ENCODE measurements around the gene APOL5. TPM values are rescaled to one million over a fixed set of nuclear protein-coding genes. Genes with fewer than 3 reads are reported as not detected.
"Not testable (repeated sequence)": the region's sequence is repeated elsewhere in the genome, so short reads cannot be mapped to it uniquely, and the experiment has no call there.

APOL5 gene
- polyA plus RNA-seq (2011; rRNA removed) (0.07 and 0.14 TPM in 2 replicates), polyA minus RNA-seq (2011; rRNA and poly(A)+ RNA removed) (0.60 TPM in 1 of 2 replicates, not detected in the other)

GRCh38 chr22:35717572-35717971 lies at the start of gene APOL5:
APOL5 (plus strand) TSS chr22:35717872; CDS start chr22:35717872, 0 bp downstream.
- TF ChIP-seq CTCF (IDR thresholded peaks at IDR 0.05; ENCODE audit: low read depth, low read length), result no peak
- H3K27me3 ChIP-seq (ENCODE audit: control insufficient read depth, insufficient read depth, low read length), result no peaks in the 10 kb centered on the region
- POLR2A ChIA-PET, result no interaction called here
- DNase-seq (ENCODE audit: low read depth, low spot score), result no peak
- CTCF ChIA-PET, result no interaction called here
- H3K9me3 ChIP-seq (ENCODE audit: control insufficient read depth, insufficient read depth, low read length), result peaks cover 4% of the 10 kb centered on the region
- H3K4me3 ChIP-seq (ENCODE audit: low read depth, low read length), result no peak within 1 kb of the TSS
- H3K27ac ChIP-seq (ENCODE audit: low read depth, low read length), result no peak within 1 kb of the TSS

GRCh38 chr22:35674335-35674734 lies 43.3 kb upstream of the APOL5 start:
- H3K27me3 ChIP-seq (ENCODE audit: control insufficient read depth, insufficient read depth, low read length), result no peaks in the 10 kb centered on the region
- no peak overlapping the region for H3K27ac ChIP-seq (ENCODE audit: low read depth, low read length)
- DNase-seq (ENCODE audit: low read depth, low spot score), result no peak
- H3K9me3 ChIP-seq (ENCODE audit: control insufficient read depth, insufficient read depth, low read length), result peaks cover 6% of the 10 kb centered on the region
- TF ChIP-seq CTCF (IDR thresholded peaks at IDR 0.05; ENCODE audit: low read depth, low read length), result no peak
- ChIA-PET CTCF (interaction anchor here (1.6 kb wide), 1 partner anchor 10 kb away, joined by 5 read pairs; no protein-coding TSS in a partner anchor), POLR2A (no interaction called here)
- no peak overlapping the region for H3K4me3 ChIP-seq (ENCODE audit: low read depth, low read length)

GRCh38 chr22:35676065-35676464 lies 41.6 kb upstream of the APOL5 start:
- H3K27ac ChIP-seq (ENCODE audit: low read depth, low read length); H3K27me3 ChIP-seq (ENCODE audit: control insufficient read depth, insufficient read depth, low read length); DNase-seq (ENCODE audit: low read depth, low spot score); H3K4me3 ChIP-seq (ENCODE audit: low read depth, low read length); POLR2A ChIA-PET; H3K9me3 ChIP-seq (ENCODE audit: control insufficient read depth, insufficient read depth, low read length): not testable (repeated sequence)
- CTCF ChIA-PET, result interaction anchor here (0.7 kb wide), 1 partner anchor 390 kb away, joined by 3 read pairs; no protein-coding TSS in a partner anchor

- Histone ChIP-seq H3K9me3 (ENCODE audit: control insufficient read depth, insufficient read depth, low read length) (peaks cover 10% of the 10 kb centered on the region), H3K27ac (ENCODE audit: low read depth, low read length) (no peak overlapping the region), H3K4me3 (ENCODE audit: low read depth, low read length) (no peak overlapping the region), H3K27me3 (ENCODE audit: control insufficient read depth, insufficient read depth, low read length) (no peaks in the 10 kb centered on the region)
- POLR2A ChIA-PET, result interaction anchor here (0.5 kb wide), 1 partner anchor 12 kb away, joined by 4 read pairs; no protein-coding TSS in a partner anchor
- no peak for TF ChIP-seq CTCF (IDR thresholded peaks at IDR 0.05; ENCODE audit: low read depth, low read length)
- no peak for DNase-seq (ENCODE audit: low read depth, low spot score)
- CTCF ChIA-PET, result interaction anchor here (0.6 kb wide), 1 partner anchor 10 kb away, joined by 3 read pairs; no protein-coding TSS in a partner anchor
Measured at GRCh38 chr22:35677460-35678187, 40.0 kb upstream of the APOL5 start.

GRCh38 chr22:35678836-35679235 lies 38.8 kb upstream of the APOL5 start:
- DNase-seq (ENCODE audit: low read depth, low spot score), result no peak
- no peak for TF ChIP-seq CTCF (IDR thresholded peaks at IDR 0.05; ENCODE audit: low read depth, low read length)
- Histone ChIP-seq H3K27ac (ENCODE audit: low read depth, low read length) (no peak overlapping the region), H3K27me3 (ENCODE audit: control insufficient read depth, insufficient read depth, low read length) (no peaks in the 10 kb centered on the region), H3K9me3 (ENCODE audit: control insufficient read depth, insufficient read depth, low read length) (peaks cover 10% of the 10 kb centered on the region), H3K4me3 (ENCODE audit: low read depth, low read length) (no peak overlapping the region)
- CTCF ChIA-PET, result interaction anchor here (0.8 to 1.4 kb wide), 2 partner anchors 18 to 328 kb away, joined by 3 to 4 read pairs; no protein-coding TSS in a partner anchor
- POLR2A ChIA-PET, result no interaction called here

GRCh38 chr22:35679492-35679891 lies 38.2 kb upstream of the APOL5 start:
- peaks cover 10% of the 10 kb centered on the region for H3K9me3 ChIP-seq (ENCODE audit: control insufficient read depth, insufficient read depth, low read length)
- H3K27ac ChIP-seq (ENCODE audit: low read depth, low read length); DNase-seq (ENCODE audit: low read depth, low spot score); POLR2A ChIA-PET; H3K4me3 ChIP-seq (ENCODE audit: low read depth, low read length); H3K27me3 ChIP-seq (ENCODE audit: control insufficient read depth, insufficient read depth, low read length): not testable (repeated sequence)
- CTCF ChIA-PET, result interaction anchor here (1.4 kb wide), 1 partner anchor 328 kb away, joined by 4 read pairs; no protein-coding TSS in a partner anchor
